PC-9 (cell line): ENCODE data around the gene ABCC2. TPM values are rescaled to one million over a fixed set of nuclear protein-coding genes. Genes with fewer than 3 reads are reported as not detected.

Experiments
- BruUV-seq: library from RNA; stranded (reverse); fragments of 400-500 nt; replicated peaks from 2 replicates; lab custom pipeline; 2021; lab: Mats Ljungman, UMichigan
- CTCF ChIA-PET: fragments of 300-600 bp; sonication (Branson Sonifier 250); formaldehyde crosslinking; loops from one replicate; lab custom pipeline; 2022; ENCODE audit warnings: antibody characterized with exemption; lab: Charles Lee
- POLR2A ChIA-PET: fragments of 300-600 bp; sonication (Branson Sonifier 250); formaldehyde crosslinking; loops from one replicate; lab custom pipeline; 2022; ENCODE audit warnings: antibody characterized with exemption; ENCODE audit not compliant: unreplicated experiment; lab: Charles Lee
- DNase-seq, 2 experiments: peaks; one replicate each; pipeline versions ENCODE4 v3.0.0 to v3.0.0-alpha.2; 2015 to 2022; ENCODE audit warnings: mixed read lengths in 1 of 2
- H2AFZ ChIP-seq: fragments of 200-600 bp; sonication (generic); 2 replicates; pipeline ENCODE4 v1.8.1; 2017; ENCODE audit warnings: antibody characterized with exemption
- H3F3A ChIP-seq: fragments of 200-600 bp; sonication (generic); 2 replicates; pipeline ENCODE4 v1.8.1; 2017; ENCODE audit warnings: antibody characterized with exemption, mild to moderate bottlenecking, low read depth; ENCODE audit not compliant: insufficient read depth
- H3K27ac ChIP-seq: fragments of 200-600 bp; sonication (generic); 2 replicates; pipeline ENCODE4 v1.6.1; 2016; ENCODE audit warnings: mixed run types
- H3K27me3 ChIP-seq: fragments of 200-600 bp; sonication (generic); 2 replicates; pipeline ENCODE4 v1.6.1; 2016; ENCODE audit warnings: low read depth, mixed run types; ENCODE audit not compliant: insufficient read depth
- H3K36me3 ChIP-seq: fragments of 200-600 bp; sonication (generic); 2 replicates; pipeline ENCODE4 v1.6.1; 2016; ENCODE audit warnings: low read depth, mixed run types
- H3K4me1 ChIP-seq: fragments of 200-600 bp; sonication (generic); replicated peaks from 2 replicates; pipeline ENCODE4 v1.6.1; 2016; ENCODE audit warnings: mixed run types; ENCODE audit not compliant: insufficient read depth
- H3K4me2 ChIP-seq: fragments of 200-600 bp; sonication (generic); 2 replicates; pipeline ENCODE4 v1.6.1; 2017; ENCODE audit warnings: mixed run types
- H3K4me3 ChIP-seq: fragments of 200-600 bp; sonication (generic); 2 replicates; pipeline ENCODE4 v1.6.1; 2016; ENCODE audit warnings: mixed run types
- H3K79me2 ChIP-seq: fragments of 200-600 bp; sonication (generic); 2 replicates; pipeline ENCODE4 v1.6.1; 2017; ENCODE audit warnings: low read depth, mixed run types
- H3K9me2 ChIP-seq: fragments of 200-600 bp; sonication (generic); 2 replicates; pipeline ENCODE4 v1.8.1; 2017; ENCODE audit warnings: mild to moderate bottlenecking; ENCODE audit not compliant: insufficient read depth
- H3K9me3 ChIP-seq: fragments of 200-600 bp; sonication (generic); 2 replicates; pipeline ENCODE4 v1.8.1; 2016; ENCODE audit warnings: low read depth; ENCODE audit not compliant: insufficient read depth
- H4K20me1 ChIP-seq: fragments of 200-600 bp; sonication (generic); 2 replicates; pipeline ENCODE4 v1.8.1; 2017; ENCODE audit not compliant: insufficient read depth
- EZH2 ChIP-seq: fragments of 200-600 bp; sonication (generic); IDR thresholded peaks from 2 replicates; pipeline ENCODE4 v1.8.0; 2017; ENCODE audit warnings: antibody characterized with exemption, low read depth
- intact Hi-C: fragments of 100-400 bp; cut with micrococcal nuclease; formaldehyde crosslinking; loops from one replicate; pipeline ENCODE4 v1.10.0; 2022; ENCODE audit not compliant: unreplicated experiment
- total RNA-seq: library from RNA; stranded (reverse); gene quantifications from 2 replicates; pipeline ENCODE4 v1.2.3, GENCODE V29; 2021
- TF ChIP-seq, protein P1 (sequence below): fragments of 200-600 bp; sonication (generic); conservative IDR thresholded peaks from 2 replicates; pipeline ENCODE4 v1.6.1; 2017; ENCODE audit warnings: mixed run types, antibody characterized with exemption, mild to moderate bottlenecking, moderate library complexity

ABCC2 gene
- total RNA-seq, 1 experiment from 2014 or later: 174 TPM

GRCh38 chr10:99880080-99880835 lies 97.8 kb downstream of the ABCC2 start:
- no peaks in the 10 kb centered on the region for H4K20me1 ChIP-seq
- no peaks in the 10 kb centered on the region for H3F3A ChIP-seq
- DNase-seq: no peak
- H3K4me1 ChIP-seq: no peaks in the 10 kb centered on the region
- H3K27ac ChIP-seq: no peak overlapping the region
- ChIA-PET POLR2A (no interaction called here), CTCF (no interaction called here)
- no peak overlapping the region for H2AFZ ChIP-seq
- H3K79me2 ChIP-seq: no peaks in the 10 kb centered on the region
- H3K27me3 ChIP-seq: no peaks in the 10 kb centered on the region
- no peak overlapping the region for H3K4me3 ChIP-seq
- H3K4me2 ChIP-seq: no peak overlapping the region
- intact Hi-C loops: no loop called here
- BruUV-seq: no TSS peak
- peaks cover 16% of the 10 kb centered on the region; the same call in 1 of the 2 replicates for H3K36me3 ChIP-seq
- H3K9me2 ChIP-seq: no peaks in the 10 kb centered on the region
- no peaks in the 10 kb centered on the region for H3K9me3 ChIP-seq
- TF ChIP-seq, protein P1, sequence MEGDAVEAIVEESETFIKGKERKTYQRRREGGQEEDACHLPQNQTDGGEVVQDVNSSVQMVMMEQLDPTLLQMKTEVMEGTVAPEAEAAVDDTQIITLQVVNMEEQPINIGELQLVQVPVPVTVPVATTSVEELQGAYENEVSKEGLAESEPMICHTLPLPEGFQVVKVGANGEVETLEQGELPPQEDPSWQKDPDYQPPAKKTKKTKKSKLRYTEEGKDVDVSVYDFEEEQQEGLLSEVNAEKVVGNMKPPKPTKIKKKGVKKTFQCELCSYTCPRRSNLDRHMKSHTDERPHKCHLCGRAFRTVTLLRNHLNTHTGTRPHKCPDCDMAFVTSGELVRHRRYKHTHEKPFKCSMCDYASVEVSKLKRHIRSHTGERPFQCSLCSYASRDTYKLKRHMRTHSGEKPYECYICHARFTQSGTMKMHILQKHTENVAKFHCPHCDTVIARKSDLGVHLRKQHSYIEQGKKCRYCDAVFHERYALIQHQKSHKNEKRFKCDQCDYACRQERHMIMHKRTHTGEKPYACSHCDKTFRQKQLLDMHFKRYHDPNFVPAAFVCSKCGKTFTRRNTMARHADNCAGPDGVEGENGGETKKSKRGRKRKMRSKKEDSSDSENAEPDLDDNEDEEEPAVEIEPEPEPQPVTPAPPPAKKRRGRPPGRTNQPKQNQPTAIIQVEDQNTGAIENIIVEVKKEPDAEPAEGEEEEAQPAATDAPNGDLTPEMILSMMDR: no peak
- no peak for TF ChIP-seq EZH2

- intact Hi-C loops: no loop called here
- BruUV-seq: no TSS peak
- no peak for DNase-seq
- H3K27ac ChIP-seq: no peak overlapping the region
- no peaks in the 10 kb centered on the region for H3K4me1 ChIP-seq
- TF ChIP-seq EZH2: no peak
- TF ChIP-seq, protein P1: no peak
- H3F3A ChIP-seq: no peaks in the 10 kb centered on the region
- H3K36me3 ChIP-seq: peaks cover 16% of the 10 kb centered on the region; the same call in 1 of the 2 replicates
- no peaks in the 10 kb centered on the region for H4K20me1 ChIP-seq
- ChIA-PET CTCF (no interaction called here), POLR2A (no interaction called here)
- H2AFZ ChIP-seq: no peak overlapping the region
- no peak overlapping the region for H3K4me2 ChIP-seq
- no peaks in the 10 kb centered on the region for H3K79me2 ChIP-seq
- H3K9me2 ChIP-seq: no peaks in the 10 kb centered on the region
- H3K4me3 ChIP-seq: no peak overlapping the region
- H3K27me3 ChIP-seq: no peaks in the 10 kb centered on the region
- H3K9me3 ChIP-seq: no peaks in the 10 kb centered on the region
These were observed 98.9 kb downstream of the ABCC2 start for GRCh38 chr10:99881371-99881770.

- DNase-seq: no peak
- H3K4me2 ChIP-seq: no peak overlapping the region
- no peaks in the 10 kb centered on the region for H3K9me2 ChIP-seq
- POLR2A ChIA-PET: no interaction called here
- H3K27me3 ChIP-seq: no peaks in the 10 kb centered on the region
- H3K36me3 ChIP-seq: peaks cover 16% of the 10 kb centered on the region
- H2AFZ ChIP-seq: no peak overlapping the region
- CTCF ChIA-PET: interaction anchor here (0.6 kb wide), 1 partner anchor 77 kb away, joined by 4 read pairs; no protein-coding TSS in a partner anchor
- H3K79me2 ChIP-seq: no peaks in the 10 kb centered on the region
- H3K9me3 ChIP-seq: no peaks in the 10 kb centered on the region
- H3K27ac ChIP-seq: no peak overlapping the region
- TF ChIP-seq, protein P1: no peak
- TF ChIP-seq EZH2: no peak
- intact Hi-C loops: no loop called here
- no TSS peak for BruUV-seq
- H4K20me1 ChIP-seq: no peaks in the 10 kb centered on the region
- no peak overlapping the region for H3K4me3 ChIP-seq
- H3F3A ChIP-seq: no peaks in the 10 kb centered on the region
- H3K4me1 ChIP-seq: no peaks in the 10 kb centered on the region
These were observed 101.1 kb downstream of the ABCC2 start for GRCh38 chr10:99883523-99883922.
